WERI-Rb-1 (cell line): ENCODE results near the gene HSPB2.

Experiments
- DNase-seq: peaks from one replicate; pipeline ENCODE4 v3.0.0-alpha.2; 2020
- H3K27ac ChIP-seq: fragments of 250-450 bp; sonication (Bioruptor Pico); 2 replicates; pipeline ENCODE4 v1.5.1; 2020; ENCODE audit warnings: mild to moderate bottlenecking, moderate library complexity
- H3K27me3 ChIP-seq: fragments of 250-450 bp; sonication (Bioruptor Pico); 2 replicates; pipeline ENCODE4 v1.5.1; 2021; ENCODE audit warnings: mild to moderate bottlenecking, low read depth, moderate library complexity; ENCODE audit not compliant: insufficient read depth, severe bottlenecking
- H3K36me3 ChIP-seq: fragments of 250-450 bp; sonication (Bioruptor Pico); 2 replicates; pipeline ENCODE4 v1.5.1; 2020; ENCODE audit warnings: mild to moderate bottlenecking, moderate library complexity
- H3K4me3 ChIP-seq: 2 replicates; pipeline ENCODE4 v1.5.1; 2011; ENCODE audit warnings: low read depth, mild to moderate bottlenecking, control low read depth, low read length
- H3K9me3 ChIP-seq: fragments of 250-450 bp; sonication (Bioruptor Pico); 2 replicates; pipeline ENCODE4 v1.5.1; 2021; ENCODE audit warnings: mild to moderate bottlenecking, moderate library complexity; ENCODE audit not compliant: severe bottlenecking
- TF ChIP-seq, protein P1 (sequence below): IDR thresholded peaks from 2 replicates; pipeline ENCODE4 v1.5.1; 2011; ENCODE audit warnings: low read depth, mild to moderate bottlenecking, control low read depth, inconsistent platforms, low read length

Gene HSPB2

DNA sequence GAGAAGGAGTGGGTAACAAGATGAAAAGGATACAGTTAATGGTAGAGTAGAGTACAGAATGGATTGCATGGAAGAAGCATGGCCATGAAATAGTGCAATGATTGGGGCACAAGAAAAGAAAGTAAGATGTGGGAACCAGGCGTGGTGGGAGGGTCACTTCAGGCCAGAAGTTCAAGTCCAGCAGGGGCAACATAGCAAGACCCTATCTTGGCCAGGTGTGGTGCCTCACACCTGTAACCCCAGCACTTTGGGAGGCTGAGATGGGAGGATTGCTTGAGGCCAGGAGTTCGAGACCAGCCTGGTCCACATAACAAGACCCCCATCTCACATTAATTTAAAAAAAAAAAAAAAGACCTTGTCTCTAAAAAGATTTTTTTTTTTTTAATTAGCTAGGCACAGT, 4.8 kb downstream of the HSPB2 start:
- Histone ChIP-seq H3K9me3 (no peaks in the 10 kb centered on the region), H3K27me3 (no peaks in the 10 kb centered on the region), H3K27ac (no peak overlapping the region), H3K36me3 (no peaks in the 10 kb centered on the region), H3K4me3 (no peak overlapping the region)
- DNase-seq = no peak
- TF ChIP-seq, protein P1, sequence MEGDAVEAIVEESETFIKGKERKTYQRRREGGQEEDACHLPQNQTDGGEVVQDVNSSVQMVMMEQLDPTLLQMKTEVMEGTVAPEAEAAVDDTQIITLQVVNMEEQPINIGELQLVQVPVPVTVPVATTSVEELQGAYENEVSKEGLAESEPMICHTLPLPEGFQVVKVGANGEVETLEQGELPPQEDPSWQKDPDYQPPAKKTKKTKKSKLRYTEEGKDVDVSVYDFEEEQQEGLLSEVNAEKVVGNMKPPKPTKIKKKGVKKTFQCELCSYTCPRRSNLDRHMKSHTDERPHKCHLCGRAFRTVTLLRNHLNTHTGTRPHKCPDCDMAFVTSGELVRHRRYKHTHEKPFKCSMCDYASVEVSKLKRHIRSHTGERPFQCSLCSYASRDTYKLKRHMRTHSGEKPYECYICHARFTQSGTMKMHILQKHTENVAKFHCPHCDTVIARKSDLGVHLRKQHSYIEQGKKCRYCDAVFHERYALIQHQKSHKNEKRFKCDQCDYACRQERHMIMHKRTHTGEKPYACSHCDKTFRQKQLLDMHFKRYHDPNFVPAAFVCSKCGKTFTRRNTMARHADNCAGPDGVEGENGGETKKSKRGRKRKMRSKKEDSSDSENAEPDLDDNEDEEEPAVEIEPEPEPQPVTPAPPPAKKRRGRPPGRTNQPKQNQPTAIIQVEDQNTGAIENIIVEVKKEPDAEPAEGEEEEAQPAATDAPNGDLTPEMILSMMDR = no peak

DNA sequence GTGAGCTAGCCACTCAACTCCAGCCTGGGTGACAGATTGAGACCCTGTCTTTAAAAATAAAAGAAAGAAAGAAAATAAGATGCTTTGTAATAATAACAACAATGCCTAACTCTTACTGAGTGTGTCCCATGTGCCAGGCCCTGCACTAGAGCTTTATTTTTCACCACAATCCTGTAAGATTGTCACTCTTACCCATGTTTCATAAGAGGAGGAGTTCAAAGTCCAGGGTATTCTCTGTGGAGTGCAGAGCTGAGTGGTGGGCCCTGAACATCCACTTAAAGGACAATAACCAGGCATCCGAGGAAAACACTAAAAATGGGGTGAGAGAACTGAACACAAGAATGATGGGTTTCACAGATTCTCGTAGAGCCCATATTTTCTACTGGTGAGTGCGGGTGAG, 5.3 kb downstream of the HSPB2 start:
- no peaks in the 10 kb centered on the region for H3K9me3 ChIP-seq
- TF ChIP-seq, protein P1 = no peak
- H3K27me3 ChIP-seq = no peaks in the 10 kb centered on the region
- DNase-seq = no peak
- no peaks in the 10 kb centered on the region for H3K36me3 ChIP-seq
- H3K4me3 ChIP-seq = no peak overlapping the region
- no peak overlapping the region for H3K27ac ChIP-seq

DNA sequence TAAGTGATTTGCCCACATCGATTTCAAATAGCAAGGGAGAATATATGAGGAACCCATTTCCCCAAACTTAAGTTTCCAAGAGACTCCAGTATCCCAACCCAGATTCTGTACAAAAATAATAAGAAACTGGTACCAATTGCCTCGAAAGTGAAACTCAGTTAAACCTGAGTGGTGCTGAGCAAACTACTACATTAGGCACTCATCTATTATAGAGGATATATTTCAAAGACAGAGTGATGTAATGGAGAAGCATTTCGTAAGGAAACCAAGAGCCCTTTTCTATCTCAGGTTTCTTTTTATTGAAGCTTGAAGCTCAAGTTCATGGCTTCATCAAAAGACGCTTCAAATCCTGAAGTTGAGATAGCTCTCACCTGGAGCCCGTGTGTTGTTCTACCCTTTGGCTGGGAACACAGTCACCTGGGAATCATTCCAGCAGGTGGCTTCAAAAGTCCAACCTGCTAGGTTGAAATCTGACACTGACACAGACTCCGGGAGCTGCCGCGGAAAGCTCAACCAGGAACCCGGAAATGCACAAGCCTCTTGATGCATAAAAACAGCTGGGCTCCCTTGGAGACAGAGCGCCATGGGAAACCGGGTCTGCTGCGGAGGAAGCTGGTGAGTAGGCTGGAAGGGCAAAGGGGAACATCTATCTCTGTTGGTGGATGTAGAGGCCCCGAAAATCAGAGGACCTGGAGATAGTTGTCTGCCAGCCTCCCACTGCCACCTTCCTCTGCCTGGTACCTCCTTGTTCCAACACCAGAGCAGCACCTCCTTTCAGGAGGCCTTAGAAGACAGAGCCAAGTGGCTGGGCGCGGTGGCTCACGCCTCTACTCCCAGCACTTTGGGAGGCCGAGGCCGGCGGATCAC, 6.1 kb downstream of the HSPB2 start, which contains the start of gene C11orf52:
Gene C11orf52, plus strand, starts transcription at position 524 of the 867 bp plus-strand sequence. Its CDS starts 60 bp downstream, at position 584.
- H3K27ac ChIP-seq = no peak within 1 kb of the TSS
- DNase-seq = no peak
- H3K36me3 ChIP-seq = no peaks in the 10 kb centered on the region
- no peaks in the 10 kb centered on the region for H3K27me3 ChIP-seq
- H3K4me3 ChIP-seq = no peak within 1 kb of the TSS
- no peaks in the 10 kb centered on the region for H3K9me3 ChIP-seq
- TF ChIP-seq, protein P1 = no peak

DNA sequence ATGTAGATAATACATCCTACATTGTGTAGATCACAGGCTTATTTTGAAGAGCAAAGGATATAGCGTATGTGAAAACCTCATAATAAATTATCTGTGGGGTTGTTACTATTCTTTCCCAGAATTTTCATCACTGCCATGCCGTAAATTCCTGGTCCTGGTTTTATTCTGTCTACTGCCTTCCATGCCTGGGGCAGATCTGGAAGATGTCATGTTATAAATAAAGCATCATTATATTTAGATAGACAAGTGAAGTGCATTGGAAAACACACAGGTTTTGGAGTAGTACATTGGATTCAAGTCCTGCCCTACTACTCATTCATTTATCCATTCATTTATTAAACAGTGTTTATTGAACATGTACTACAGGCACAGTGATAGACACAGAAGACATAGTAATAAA, 8.4 kb downstream of the HSPB2 start:
- Histone ChIP-seq H3K4me3 (no peak overlapping the region), H3K9me3 (no peaks in the 10 kb centered on the region), H3K36me3 (no peaks in the 10 kb centered on the region), H3K27me3 (no peaks in the 10 kb centered on the region), H3K27ac (no peak overlapping the region)
- no peak for DNase-seq
- TF ChIP-seq, protein P1 = no peak

DNA sequence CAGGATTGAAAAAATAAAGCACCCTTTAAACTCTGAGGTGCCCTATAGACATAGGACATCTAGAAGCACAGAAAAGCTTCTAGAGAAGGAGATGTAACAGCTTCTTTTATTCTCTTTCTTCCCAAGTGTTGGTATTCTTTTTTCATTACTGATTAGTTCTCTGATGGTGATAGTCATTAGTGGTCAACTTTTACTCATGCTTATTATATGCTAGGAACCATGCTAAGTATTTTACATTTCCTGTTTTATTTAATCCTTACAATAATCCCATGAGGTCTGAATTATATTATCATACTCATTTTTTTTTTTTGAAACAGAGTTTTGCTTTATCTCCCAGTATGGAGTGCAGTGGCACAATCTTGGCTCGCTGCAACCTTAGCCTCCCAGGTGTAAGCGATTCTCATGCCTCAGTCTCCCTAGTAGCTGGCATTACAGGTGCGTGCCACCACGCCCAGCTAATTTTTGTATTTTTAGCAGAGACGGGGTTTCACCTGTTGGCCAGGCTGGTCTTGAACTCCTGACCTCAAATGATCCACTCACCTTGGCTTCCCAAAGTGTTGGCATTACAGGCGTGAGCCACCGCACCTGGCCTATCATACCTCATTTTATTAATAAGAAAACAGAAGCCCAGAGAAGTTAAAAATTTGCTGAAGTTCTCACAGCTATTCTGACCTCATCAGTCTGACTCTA, 9.2 kb downstream of the HSPB2 start:
- no peak for DNase-seq
- Histone ChIP-seq H3K4me3 (no peak overlapping the region), H3K27me3 (no peaks in the 10 kb centered on the region), H3K9me3 (no peaks in the 10 kb centered on the region), H3K36me3 (no peaks in the 10 kb centered on the region), H3K27ac (no peak overlapping the region)
- TF ChIP-seq, protein P1 = no peak
